8988T (cell line): ENCODE measurements around the gene GALNT13.

Source experiments
- DNase-seq: peaks from one replicate; pipeline ENCODE4 v3.0.0; 2011

The GALNT13 gene

DNA sequence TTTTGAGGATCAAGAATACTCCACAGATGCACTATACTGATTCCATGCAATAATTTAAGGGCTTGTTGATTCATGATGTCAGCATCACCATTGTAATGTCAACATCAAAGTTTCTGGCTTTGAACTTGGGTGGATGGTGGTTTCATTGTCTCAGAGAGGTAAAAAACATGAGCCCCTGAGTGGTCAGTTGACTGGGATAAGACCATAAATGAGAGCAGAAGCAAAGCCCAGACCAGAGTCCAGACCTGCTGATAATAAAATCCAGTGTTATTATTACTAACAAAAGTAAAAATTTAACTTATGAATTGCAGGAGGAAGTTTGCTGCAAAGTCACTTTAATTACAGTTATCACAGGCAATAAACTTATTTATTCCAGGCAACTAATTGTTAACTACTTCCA is 358.2 kb downstream of the GALNT13 start:
- DNase-seq, result no peak

DNA sequence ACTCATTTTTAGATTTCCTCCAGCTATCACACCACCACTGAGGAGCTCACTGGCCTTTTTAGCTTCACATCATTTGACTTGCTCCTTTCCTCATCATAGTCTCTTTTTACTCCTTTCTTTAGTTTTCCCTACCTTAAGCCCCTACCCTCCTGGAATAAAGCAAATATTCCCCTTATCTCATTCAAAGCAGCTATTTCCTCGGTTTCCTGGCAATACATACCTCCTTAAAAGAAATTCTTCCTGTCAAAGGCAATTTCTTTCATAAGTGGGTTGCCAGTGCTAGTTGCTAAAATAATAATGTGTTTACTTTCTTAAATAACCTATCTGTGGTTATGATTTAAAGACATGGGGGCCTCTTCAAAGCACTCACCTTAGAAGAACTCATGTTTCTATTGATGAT is 359.3 kb downstream of the GALNT13 start:
- no peak for DNase-seq

DNA sequence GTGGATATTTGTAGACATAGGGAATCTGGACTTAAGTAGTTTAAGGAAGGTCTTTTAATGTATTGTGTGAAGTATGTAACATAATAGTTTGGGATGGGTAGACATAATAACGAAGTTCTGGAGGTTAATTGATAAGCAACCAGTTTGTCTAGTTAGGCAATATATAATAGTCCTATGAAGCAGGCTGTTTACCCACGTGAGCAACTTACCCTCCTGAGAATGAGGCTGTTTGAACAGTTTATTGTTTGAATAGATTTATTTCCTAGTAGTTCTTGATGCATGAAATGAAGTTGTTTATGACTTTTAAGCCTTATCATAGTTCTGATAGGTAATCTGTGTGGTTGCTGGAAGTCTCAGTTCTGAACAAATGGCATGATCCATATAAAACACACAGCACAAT is 361.5 kb downstream of the GALNT13 start:
- DNase-seq, result no peak

DNA sequence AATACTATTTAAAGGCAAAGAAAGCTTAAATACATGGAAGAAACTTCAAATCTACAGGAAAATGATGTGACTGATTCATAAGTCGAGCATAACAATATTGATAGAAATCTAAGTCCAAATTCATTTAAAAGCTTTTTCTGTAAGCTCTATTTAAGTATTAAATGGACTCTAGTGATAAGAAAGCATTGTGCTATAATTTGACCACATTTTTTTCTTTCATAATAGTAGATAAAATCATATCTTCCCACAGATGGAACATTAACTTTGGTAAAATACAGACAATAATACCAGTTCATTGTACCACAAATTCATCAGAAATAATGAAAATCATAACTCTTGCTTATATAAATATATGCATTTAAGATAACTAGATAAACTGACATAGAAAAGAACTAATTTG is 366.5 kb downstream of the GALNT13 start:
- DNase-seq, result no peak

DNA sequence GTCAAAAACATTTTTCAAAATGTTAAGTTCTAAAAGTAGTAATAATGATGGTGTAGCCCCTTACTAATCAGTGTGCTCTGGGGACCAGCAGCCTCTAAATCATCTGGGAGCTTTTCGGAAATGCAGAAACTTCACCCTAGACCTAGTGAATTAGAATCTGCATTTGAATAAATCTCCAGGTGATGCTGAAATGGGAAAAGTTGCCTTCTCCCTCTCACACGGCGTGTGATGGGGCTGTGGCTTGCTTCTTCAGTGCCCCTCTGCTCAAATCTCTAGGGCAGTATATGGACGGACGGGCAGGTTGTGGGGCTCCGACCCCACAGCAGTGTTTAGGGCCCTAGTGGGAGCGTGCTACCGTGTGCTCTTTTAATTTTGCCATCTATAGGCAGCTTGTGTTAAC is 368.6 kb downstream of the GALNT13 start:
- no peak for DNase-seq

DNA sequence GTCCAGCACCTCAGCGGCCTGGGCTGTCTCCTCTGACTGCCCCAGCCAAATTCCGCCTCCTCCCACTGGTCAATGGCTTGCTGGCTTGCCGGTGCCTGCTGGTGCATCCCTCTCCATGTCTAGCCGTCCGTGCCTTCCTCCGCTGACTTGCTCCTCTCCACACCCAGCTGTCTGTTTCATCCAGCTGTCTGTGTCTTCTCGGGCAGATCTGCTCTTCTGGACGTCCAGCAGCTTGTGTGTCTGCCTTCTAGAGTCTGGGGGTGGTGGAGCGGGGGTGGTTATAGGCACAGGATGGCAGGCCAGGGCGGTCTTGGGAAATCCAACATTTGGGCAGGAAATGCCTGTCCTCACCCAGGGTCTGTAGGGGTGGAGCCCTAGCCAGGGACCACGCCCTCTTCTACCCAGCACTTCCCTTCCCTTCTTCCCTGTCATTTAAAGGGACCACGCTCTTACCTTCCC is 369.2 kb downstream of the GALNT13 start:
- no peak for DNase-seq

DNA sequence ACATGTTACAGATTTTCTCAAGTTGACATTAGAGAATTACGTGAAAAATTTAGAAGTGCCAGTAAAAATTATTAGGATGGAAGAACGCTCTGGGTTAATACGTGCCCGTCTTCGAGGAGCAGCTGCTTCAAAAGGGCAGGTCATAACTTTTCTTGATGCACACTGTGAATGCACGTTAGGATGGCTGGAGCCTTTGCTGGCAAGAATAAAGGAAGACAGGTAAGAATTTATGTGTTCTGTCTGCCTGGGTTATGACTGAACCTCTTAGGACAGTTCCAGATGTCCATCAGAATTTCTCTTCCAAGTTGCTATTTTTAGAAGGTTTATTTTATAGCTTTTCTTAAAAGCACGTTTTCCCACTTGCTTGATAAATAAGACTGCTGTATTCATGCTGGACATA is 371.0 kb downstream of the GALNT13 start:
- no peak for DNase-seq

DNA sequence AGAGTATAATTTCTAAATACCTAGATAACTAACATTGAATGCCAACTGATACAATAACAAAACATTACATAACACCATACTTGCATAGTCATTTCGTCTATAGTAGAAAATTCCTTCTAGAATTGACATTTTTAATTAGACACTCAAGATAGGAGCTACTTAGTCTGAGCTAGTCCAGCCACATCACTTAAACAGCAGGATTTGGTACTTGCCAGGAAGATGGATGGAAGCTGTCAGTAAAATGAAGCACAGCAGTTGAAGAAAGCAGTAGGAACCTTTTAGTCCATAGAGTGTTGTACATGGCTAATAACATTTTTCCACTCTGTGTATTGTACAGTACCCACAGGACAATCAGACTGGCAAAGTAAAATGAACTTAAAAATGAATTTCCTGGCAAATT is 372.0 kb downstream of the GALNT13 start:
- no peak for DNase-seq

DNA sequence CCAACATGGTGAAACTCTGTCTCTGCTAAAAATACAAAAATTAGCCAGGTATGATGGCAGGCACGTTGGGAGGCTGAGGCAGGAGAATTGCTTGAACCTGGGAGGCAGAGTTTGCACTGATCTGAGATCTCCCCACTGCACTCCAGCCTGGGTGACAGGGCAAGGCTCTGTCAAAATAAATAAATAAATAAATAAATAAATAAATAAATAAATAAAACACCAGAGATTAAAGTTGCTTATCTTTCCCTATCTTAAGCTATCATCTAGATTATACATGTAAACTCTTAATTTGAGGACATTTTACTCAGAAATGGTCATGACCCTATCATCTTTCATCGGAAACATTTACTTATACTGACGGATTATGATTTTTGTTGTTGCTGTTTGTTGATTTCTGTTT is 373.2 kb downstream of the GALNT13 start:
- DNase-seq, result no peak

DNA sequence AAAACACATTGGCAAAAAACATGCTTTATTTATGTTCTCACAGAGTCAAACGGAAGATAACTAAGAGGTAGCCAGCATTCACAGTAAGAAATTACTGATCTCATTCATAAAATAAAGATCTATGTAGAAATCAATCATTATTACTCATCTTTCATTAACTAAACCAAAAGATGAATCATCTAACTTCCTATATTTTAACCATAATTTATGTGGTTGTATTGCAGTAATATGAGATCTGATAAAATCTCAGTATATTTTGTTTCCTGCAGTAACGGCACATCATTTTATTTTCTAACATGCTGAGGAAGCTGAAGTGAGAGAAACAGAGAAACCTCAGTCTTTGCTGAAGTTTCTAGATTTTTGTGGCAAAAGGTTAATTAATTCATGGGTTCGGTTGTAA is 375.8 kb downstream of the GALNT13 start:
- DNase-seq, result no peak

DNA sequence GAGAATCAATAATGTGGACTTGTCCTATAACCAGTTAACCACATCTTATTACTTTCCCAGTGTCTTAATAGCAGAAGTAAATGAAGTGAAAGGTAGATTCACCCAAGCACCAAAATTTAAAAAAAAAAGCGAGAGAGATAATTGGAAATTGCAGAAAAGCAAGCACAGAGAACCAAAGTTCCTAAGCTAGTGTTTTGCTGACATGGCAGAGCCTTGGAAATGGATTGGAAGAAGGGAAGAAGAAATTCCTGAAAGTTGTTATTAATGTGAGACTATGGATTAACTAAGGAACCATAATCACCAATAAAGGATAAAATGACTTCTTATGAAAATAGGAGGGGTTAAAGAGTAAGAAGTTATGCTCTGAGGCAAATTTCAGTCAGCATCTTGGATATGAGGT is 384.4 kb downstream of the GALNT13 start:
- DNase-seq, result no peak

DNA sequence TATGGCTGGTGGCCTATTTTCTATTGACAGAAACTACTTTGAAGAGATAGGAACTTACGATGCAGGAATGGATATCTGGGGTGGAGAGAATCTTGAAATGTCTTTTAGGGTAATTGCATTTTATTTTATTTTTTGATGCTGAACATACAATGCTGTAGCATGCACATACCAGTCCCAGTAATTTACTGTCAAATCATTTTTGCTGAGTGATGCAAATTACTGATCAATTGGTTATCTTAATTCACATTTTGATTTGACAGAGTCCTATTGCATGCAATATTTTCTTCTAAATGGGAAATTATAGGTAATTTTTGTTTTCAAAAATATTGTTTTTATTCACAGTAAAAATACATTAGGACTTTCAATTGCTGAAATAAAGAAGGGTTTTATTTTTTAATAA is 387.3 kb downstream of the GALNT13 start:
- DNase-seq, result no peak

DNA sequence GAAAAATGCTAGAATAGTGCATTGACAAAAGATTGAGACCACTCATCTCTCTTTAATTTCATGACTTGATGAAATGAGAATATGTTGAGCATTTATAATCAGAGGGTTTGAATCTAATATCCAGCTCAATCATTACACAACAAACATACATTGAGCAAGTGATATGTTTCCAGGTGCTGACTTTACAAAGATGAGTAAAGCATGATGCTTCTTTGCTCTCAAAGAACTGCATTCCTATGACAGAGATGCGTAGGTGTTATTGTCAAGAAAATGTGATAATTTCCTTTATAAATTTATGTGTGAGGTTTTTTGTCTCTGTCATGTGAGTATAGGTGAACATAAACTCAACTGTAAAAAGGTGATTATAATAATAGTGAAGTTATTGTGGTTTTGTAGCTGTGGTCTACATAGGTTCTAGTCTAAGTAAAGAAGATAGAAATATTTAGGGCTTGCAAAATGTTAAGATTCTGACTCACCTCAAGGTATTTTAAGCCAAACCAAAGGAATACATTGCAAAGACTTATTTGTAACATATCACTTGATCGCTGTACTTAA is 389.8 kb downstream of the GALNT13 start:
- no peak for DNase-seq

DNA sequence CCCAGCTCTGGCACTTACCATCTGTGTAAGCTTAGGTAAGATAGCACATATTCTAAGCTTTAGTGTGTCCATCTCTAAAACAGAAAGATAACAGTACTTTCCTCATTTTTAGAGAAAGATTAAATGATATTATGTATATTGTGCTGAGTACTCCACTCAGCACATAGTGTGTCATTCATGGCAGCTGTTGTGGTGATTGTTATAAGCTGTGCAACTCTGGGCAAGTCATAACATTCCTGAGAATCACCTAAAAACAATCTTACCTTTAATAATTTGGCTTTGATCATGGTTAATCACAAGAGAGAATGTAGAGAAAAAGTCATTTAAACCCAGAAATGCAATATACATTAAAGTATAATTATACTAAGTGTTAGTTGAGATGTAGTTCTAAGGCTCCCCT is 391.5 kb downstream of the GALNT13 start:
- DNase-seq, result no peak

DNA sequence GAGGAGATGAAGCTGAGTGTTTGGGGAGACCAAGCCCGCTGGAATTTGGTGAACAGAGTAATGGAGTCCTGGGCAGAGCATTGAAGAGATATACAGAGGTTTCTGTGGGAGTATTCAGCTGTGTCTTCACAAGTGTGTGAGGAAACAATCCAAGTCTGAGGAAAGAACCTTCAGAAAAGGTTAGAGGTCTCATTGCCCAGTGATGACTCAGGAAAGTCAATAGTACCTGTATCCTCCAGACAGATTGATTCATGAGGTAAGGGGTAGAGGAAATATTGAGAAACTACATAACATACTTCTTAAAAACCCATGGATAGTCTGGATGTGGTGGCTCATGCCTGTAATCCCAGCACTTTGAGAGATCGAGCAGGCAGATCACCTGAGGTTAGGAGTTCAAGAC is 392.3 kb downstream of the GALNT13 start:
- no peak for DNase-seq

DNA sequence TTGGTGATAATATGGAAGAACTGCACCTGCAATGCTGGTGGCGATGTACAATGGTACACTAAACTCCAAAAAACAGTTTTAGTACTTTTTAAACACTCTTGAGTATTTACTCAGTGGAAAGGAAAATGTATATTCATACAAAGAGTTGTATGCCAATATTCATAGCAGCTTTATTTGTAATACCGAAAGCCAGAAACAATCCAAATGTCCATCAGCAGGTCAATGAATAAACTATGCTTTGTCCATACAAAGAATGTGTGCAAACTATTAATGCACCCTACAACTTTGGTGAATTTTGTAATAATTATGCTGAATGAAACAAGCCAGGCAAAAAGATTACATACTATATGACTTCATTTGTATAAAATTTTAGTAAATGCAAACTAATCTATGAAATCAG is 396.3 kb downstream of the GALNT13 start:
- DNase-seq, result no peak

DNA sequence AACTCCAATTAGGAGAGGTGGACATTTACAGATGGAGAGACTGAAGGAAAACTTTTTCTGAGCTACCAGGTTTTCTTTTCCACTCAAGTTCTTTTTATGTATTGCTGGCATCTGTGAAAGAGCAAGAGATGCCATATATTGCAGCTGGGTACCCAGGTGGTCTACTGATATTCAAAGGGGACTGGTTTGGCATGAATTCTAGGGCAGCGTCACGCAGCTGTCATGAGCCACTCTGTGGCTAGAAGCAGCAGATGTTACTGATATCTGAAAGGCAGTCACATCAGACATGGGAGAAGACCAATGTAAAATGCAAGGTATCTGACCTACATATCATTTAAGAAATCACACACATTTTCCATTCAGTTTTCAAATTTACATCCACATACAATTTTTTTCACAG is 408.8 kb downstream of the GALNT13 start:
- DNase-seq, result no peak

DNA sequence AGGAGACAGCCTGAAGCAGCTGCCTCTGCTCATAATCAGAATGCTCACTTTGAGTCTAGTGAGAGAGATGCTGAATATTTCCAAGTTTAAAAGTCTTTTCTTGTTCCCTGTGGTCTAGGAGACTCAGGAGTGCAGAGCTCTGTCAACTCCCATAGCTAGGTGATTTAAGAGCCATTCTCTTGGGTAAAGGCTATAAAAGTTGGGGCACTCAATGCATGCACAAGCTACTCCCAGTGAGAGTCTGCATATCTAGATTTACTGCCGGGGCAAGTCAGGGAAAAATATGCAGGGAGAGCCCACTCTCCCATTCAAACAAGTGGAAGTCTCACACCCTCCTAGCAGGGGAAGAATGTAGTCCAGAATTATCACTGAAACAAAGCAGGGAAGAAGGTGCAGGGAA is 418.1 kb downstream of the GALNT13 start:
- DNase-seq, result no peak

DNA sequence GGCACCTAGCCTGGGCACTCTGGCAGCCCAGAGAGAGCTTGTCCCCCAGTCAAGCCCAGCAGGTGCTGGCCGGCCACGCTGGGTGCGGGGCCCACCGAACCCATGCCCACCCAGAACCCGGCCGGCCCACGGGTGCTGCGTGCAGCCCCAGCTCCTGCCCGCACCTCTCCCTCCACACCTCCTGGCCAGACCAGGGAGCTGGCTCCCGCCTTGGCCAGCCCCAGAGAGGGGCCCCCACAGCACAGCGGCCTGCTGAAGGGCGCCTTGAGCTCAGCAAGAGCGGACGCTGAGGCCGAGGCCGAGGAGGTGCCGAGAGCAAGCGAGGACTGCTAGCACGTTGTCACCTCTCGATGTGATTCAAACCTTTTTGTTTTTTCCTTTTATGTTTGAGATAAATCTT is 419.8 kb downstream of the GALNT13 start:
- DNase-seq, result no peak

DNA sequence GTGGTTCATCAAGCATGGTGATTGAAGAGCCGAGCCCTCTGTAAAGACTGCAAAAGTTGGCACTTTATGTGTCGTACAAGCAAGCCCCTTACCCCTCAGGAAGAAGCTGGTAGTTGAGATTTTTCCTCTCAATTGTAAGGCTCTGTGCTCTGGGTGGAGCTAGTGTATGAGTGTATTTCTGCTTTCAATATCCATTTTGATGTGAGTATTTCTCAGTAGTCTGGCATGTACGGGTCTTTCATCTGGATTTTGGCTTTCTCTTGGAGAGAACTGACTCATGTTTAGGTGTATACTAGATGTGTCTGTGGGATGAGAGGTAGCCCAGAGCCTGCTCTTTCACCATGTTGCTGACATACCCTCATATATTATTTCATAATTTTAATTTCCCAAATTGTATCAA is 420.2 kb downstream of the GALNT13 start:
- no peak for DNase-seq

DNA sequence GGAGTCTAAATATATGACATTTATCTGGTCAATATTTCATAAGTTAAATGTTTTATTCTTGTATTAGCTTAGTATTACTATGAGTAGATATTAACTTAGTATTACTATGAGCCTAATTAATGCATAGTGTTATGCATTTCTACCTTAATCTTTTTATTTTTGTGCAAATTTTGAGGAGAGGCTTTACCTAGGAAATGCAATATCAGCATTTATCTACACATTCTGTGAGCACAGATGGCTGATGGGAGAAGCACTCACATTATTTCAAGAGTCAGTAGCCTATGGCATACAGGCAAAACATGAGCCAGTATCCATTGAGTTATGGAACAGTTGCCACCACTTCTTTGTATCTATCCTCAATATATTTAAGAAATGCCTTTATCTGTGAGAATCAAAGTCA is 422.1 kb downstream of the GALNT13 start:
- DNase-seq, result no peak

DNA sequence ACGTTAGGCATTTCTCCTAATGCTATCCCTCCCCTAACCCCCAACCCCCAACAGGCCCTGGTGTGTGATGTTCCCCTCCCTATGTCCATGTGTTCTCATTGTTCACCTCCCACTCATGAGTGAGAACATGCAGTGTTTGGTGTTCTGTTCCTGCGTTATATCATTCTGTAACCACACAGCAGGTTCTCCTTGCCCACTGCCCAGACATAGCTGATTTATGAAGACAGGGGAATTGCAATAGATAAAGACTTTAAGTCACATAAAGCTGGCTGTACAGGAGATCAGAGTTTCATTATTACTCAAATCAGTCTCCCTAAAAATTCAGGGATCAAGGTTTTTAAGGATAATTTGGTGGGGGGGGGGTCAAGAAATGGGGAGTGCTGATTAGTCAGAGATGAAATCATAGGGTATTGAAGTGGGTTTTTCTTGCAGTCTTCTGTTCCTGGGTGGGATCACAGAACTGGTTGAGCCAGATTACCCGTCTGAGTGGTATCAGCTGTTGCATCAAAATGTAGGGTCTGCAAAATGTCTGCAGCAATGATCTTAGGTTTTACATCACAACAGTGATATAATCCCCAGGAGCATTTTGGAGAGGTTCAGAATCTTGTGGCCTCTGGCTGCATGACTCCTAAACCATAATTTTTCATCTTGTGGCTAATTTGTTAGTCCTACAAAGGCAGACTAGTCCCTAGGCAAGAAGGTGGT is 434.7 kb downstream of the GALNT13 start:
- DNase-seq, result no peak

DNA sequence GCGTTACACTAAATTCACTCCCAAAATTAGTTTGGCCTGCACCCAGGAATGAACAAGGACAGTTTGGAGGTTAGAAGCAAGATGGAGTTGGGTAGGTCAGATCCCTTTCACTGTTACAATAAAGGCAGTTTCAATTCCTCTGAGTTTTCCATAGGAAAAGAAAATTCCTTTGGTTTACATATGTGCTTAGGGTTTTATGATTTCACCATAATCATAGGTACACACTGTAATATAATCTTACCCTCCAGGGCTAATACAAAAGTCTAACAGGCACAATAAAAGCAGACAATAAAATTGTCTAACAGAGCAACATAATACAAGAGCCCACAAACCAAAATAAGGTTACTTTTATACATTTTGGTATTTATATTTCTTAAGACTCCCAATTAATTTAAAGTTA is 435.3 kb downstream of the GALNT13 start:
- no peak for DNase-seq

DNA sequence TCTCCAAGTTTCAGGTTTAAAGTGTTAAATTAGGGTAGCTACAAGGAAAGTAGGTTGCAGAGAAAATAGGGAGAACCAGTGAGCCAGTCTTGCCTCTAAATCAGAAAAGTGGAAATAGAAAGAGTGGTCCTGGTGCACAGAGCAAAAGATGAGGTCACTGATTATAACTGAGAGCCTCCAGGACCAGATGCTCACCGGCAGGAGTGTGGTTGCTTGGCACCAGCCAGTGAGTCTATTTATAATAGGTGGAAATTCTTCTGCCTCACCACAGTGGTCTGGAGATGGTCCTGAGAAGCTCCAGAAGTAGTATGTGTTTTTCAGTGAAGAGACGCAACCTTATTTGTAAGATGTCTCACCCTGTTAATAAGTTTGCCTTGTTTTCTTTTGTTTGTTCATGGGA is 452.9 kb downstream of the GALNT13 start:
- no peak for DNase-seq

DNA sequence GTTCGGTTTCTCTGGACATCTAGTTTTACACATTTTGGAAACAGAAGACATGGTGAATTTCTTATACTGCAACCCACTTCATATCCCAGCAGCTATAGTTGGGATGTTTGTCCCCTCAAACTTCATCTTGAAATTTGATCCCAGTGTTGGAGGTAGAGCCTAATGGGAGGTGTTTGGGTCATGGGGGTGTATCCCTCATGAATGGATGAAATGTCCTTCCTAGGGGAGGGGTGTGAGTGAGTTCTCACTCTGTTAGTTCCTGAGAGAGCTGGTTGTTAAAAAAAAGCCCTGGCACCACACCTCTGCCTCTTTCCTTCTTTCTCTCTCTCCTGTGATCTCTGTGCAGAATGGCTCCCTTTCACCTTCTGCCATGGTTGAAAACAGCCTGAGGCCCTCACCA is 457.8 kb downstream of the GALNT13 start:
- DNase-seq, result no peak
